GM12878 (cell line): Measurements from ENCODE around the gene LTBP3. TPM values are rescaled to one million over a fixed set of nuclear protein-coding genes. Genes with fewer than 3 reads are reported as not detected.

ENCODE experiments used
- ATAC-seq: fragments of 200-7000 bp; cut with Tn5 transposase; 3 replicates; pipeline ENCODE4 v1.9.1; 2020; ENCODE audit warnings: mild to moderate bottlenecking, moderate library complexity
- BruUV-seq: library from RNA; stranded (reverse); fragments of 400-500 nt; replicated peaks from 2 replicates; lab custom pipeline; 2021; lab: Mats Ljungman, UMichigan
- CTCF ChIA-PET: fragments of 300-600 bp; sonication (Branson Sonifier 250); formaldehyde crosslinking; extraction: SDS; loops from one replicate; lab custom pipeline; 2021; ENCODE audit warnings: inconsistent platforms; lab: Yijun Ruan, JAX
- POLR2A ChIA-PET: fragments of 350-600 bp; formaldehyde crosslinking; extraction: SDS; loops from one replicate; lab custom pipeline; 2021; ENCODE audit warnings: inconsistent platforms; lab: Charles Lee
- RAD21 ChIA-PET: fragments of 300-600 bp; sonication (Branson Sonifier 250); formaldehyde crosslinking; loops from one replicate; lab custom pipeline; 2023; ENCODE audit warnings: antibody characterized with exemption; ENCODE audit not compliant: unreplicated experiment; lab: Charles Lee
- SMC1A ChIA-PET: fragments of 300-600 bp; sonication (Branson Sonifier 250); formaldehyde crosslinking; loops from one replicate; lab custom pipeline; 2023; ENCODE audit not compliant: unreplicated experiment, uncharacterized antibody; lab: Charles Lee
- DNase-seq: peaks from one replicate; pipeline ENCODE4 v3.0.0-alpha.2; 2011; ENCODE audit warnings: low read depth, low spot score
- FAIRE-seq: peaks from 3 replicates; lab custom pipeline; 2011; peaks lifted over from hg19 to GRCh38; lab: Jason Lieb, UNC
- H2AFZ ChIP-seq: 2 replicates; pipeline ENCODE4 v1.6.0; 2011; ENCODE audit warnings: low read depth, low read length, control low read depth; ENCODE audit not compliant: control insufficient read depth
- H3K27ac ChIP-seq: 2 replicates; pipeline ENCODE4 v1.5.1; 2011; ENCODE audit warnings: control low read depth; ENCODE audit not compliant: control insufficient read depth, insufficient read depth
- H3K27me3 ChIP-seq, 2 experiments: replicated peaks in 1 of 2; 2 replicates each; pipeline versions ENCODE4 v1.6.0 to v1.6.1; 2011; ENCODE audit warnings: low read length in 1 of 2; ENCODE audit not compliant: control insufficient read depth in 2 of 2, insufficient read depth in 2 of 2
- H3K36me3 ChIP-seq, 2 experiments: 2 replicates each; pipeline ENCODE4 v1.5.1; 2011; ENCODE audit warnings: low read length in 1 of 2; ENCODE audit not compliant: control insufficient read depth in 2 of 2, insufficient read depth in 2 of 2
- H3K4me1 ChIP-seq: 2 replicates; pipeline ENCODE4 v1.6.1; 2011; ENCODE audit warnings: mild to moderate bottlenecking, low read length, moderate library complexity, mixed read lengths; ENCODE audit not compliant: control insufficient read depth, insufficient read depth
- H3K4me2 ChIP-seq: 2 replicates; pipeline ENCODE4 v1.6.0; 2011; ENCODE audit warnings: control low read depth; ENCODE audit not compliant: control insufficient read depth, insufficient read depth
- H3K4me3 ChIP-seq: fragments of 200-600 bp; sonication (generic); 2 replicates; pipeline ENCODE4 v1.5.1; 2016
- H3K79me2 ChIP-seq: 2 replicates; pipeline ENCODE4 v1.6.0; 2011; ENCODE audit warnings: low read length; ENCODE audit not compliant: control insufficient read depth, insufficient read depth
- H3K9ac ChIP-seq: 2 replicates; pipeline ENCODE4 v1.8.0; 2011; ENCODE audit warnings: low read length, control low read depth, mixed read lengths; ENCODE audit not compliant: control insufficient read depth, insufficient read depth
- H3K9me3 ChIP-seq: replicated peaks from 3 replicates; pipeline ENCODE4 v1.5.1; 2011; ENCODE audit warnings: mild to moderate bottlenecking, low read length; ENCODE audit not compliant: control insufficient read depth, insufficient read depth
- H4K20me1 ChIP-seq: 2 replicates; pipeline ENCODE4 v1.6.0; 2011; ENCODE audit not compliant: control insufficient read depth, insufficient read depth
- BCL11A ChIP-seq: IDR thresholded peaks from 2 replicates; pipeline ENCODE4 v1.6.1; 2011; ENCODE audit warnings: low read depth, low read length
- ELK1 ChIP-seq: IDR thresholded peaks from 2 replicates; pipeline ENCODE4 v1.6.1; 2012; ENCODE audit warnings: low read depth, low read length, improper control_type of control experiment
- ESRRA ChIP-seq: IDR thresholded peaks from 2 replicates; pipeline ENCODE4 v1.6.1; 2012; ENCODE audit warnings: mild to moderate bottlenecking, low read length, improper control_type of control experiment
- HCFC1 ChIP-seq: fragments of 150-350 bp; IDR thresholded peaks from 2 replicates; pipeline ENCODE4 v1.6.1; 2014; ENCODE audit warnings: low read length
- HSF1 ChIP-seq: fragments of 150-350 bp; IDR thresholded peaks from 2 replicates; pipeline ENCODE4 v1.6.1; 2014; ENCODE audit warnings: mild to moderate bottlenecking, low read depth, low read length
- MAX ChIP-seq: IDR thresholded peaks from 2 replicates; pipeline ENCODE4 v1.6.1; 2012; ENCODE audit warnings: low read depth, low read length, improper control_type of control experiment
- MYB ChIP-seq: fragments of 150-350 bp; IDR thresholded peaks from 2 replicates; pipeline ENCODE4 v1.6.1; 2014; ENCODE audit warnings: mild to moderate bottlenecking, low read depth, low read length, borderline replicate concordance
- NKRF ChIP-seq: fragments of 450-650 bp; conservative IDR thresholded peaks from 2 replicates; pipeline ENCODE4 v1.6.1; 2017; ENCODE audit warnings: mild to moderate bottlenecking, moderate library complexity
- NR2C2 ChIP-seq: IDR thresholded peaks from 2 replicates; pipeline ENCODE4 v1.6.1; 2011; ENCODE audit warnings: borderline replicate concordance, low read depth; ENCODE audit not compliant: control insufficient read depth, insufficient read length
- PKNOX1 ChIP-seq: fragments of 450-650 bp; IDR thresholded peaks from 2 replicates; pipeline ENCODE4 v1.6.1; 2016; ENCODE audit warnings: mild to moderate bottlenecking
- RAD51 ChIP-seq: fragments of 450-650 bp; IDR thresholded peaks from 2 replicates; pipeline ENCODE4 v1.6.1; 2016; ENCODE audit warnings: moderate library complexity, mild to moderate bottlenecking, inconsistent platforms
- TCF12 ChIP-seq: IDR thresholded peaks from 2 replicates; pipeline ENCODE4 v1.6.1; 2011; ENCODE audit warnings: low read depth, mild to moderate bottlenecking, low read length
- TCF3 ChIP-seq: IDR thresholded peaks from 2 replicates; pipeline ENCODE4 v1.6.1; 2012; ENCODE audit warnings: low read depth, mild to moderate bottlenecking, low read length, borderline replicate concordance; ENCODE audit not compliant: insufficient read depth
- USF1 ChIP-seq: IDR thresholded peaks from 2 replicates; pipeline ENCODE4 v1.6.1; 2011; ENCODE audit warnings: borderline replicate concordance, low read depth, mild to moderate bottlenecking, moderate library complexity, mixed read lengths, low read length; ENCODE audit not compliant: insufficient read depth; ENCODE audit errors: extremely low read length
- ZSCAN29 ChIP-seq: fragments of 450-650 bp; IDR thresholded peaks from 2 replicates; pipeline ENCODE4 v1.6.1; 2017; ENCODE audit warnings: mild to moderate bottlenecking, moderate library complexity
- WGBS: methylation state at CpG from one replicate; pipeline ENCODE4 v1.1.6; 2016; ENCODE audit warnings: low lambda C conversion rate; ENCODE audit not compliant: insufficient replicate concordance, insufficient coverage; ENCODE audit errors: missing lambda C conversion rate; 5-methylcytosine and 5-hydroxymethylcytosine counted together
- in situ Hi-C: fragments of 300-500 bp; cut with MboI; formaldehyde crosslinking; loops from 9 replicates; pipeline ENCODE4 v1.14.3; 2018; ENCODE audit warnings: mixed read lengths
- intact Hi-C: fragments of 100-400 bp; cut with micrococcal nuclease; formaldehyde crosslinking; loops from one replicate; pipeline ENCODE4 v1.14.2; 2022; ENCODE audit not compliant: unreplicated experiment
- polyA plus RNA-seq, 11 experiments: library from polyadenylated mRNA; depleted of rRNA in 4 of 11; unstranded in 6 of 11; stranded (reverse) in 5 of 11; fragments of >200 nt; fragmentation: Nextera tagmentation in 4 of 11; fragmentation: Illumina TruSeq in 1 of 11; extraction: Ambion mirVana in 4 of 11; extraction: Trizol in 1 of 11; gene quantifications; 1 replicate in 1 of 11; 2 replicates in 10 of 11; pipeline versions ENCODE4 v1.2.1 to v1.2.3, GENCODE V29; 2011 to 2016; ENCODE audit warnings: inconsistent platforms in 2 of 11, missing spikeins in 2 of 11, low read depth in 1 of 11
- total RNA-seq, 4 experiments: library from RNA; depleted of rRNA in 3 of 4; stranded (reverse); fragments of >200 nt in 3 of 4; fragmentation: Illumina TruSeq in 1 of 4; extraction: Trizol in 1 of 4; gene quantifications; 2 replicates each; pipeline versions ENCODE4 v1.2.1 to v1.2.3, GENCODE V29; 2013 to 2021

Gene LTBP3
- total and polyA plus RNA-seq, 10 of the 15 experiments (the other 5 are each of a cell fraction or from before 2014, with no cell fraction given): 2.2 to 12.2 (median 6.2) TPM; not detected in 2

GRCh38 chr11:65546217-65546958, 11.8 kb downstream of the LTBP3 start:
- intact Hi-C loops (no loop called here), in situ Hi-C loops (no loop called here)
- ChIA-PET RAD21 (interaction anchor here (0.6 to 1.3 kb wide), 6 partner anchors 16 to 69 kb away, joined by 3 to 6 read pairs (median 3); partner anchors contain the start of genes EHBP1L1, FAM89B, PCNX3 and ZNRD2), SMC1A (interaction anchor here (1.4 to 1.6 kb wide), 2 partner anchors 25 to 27 kb away, joined by 3 to 5 read pairs; partner anchors contain the start of gene FAM89B), CTCF (interaction anchor here (0.6 to 1.6 kb wide), 4 partner anchors 24 to 513 kb away, joined by 3 to 5 read pairs (median 4); partner anchors contain the start of gene ZNRD2), POLR2A (interaction anchor here (0.5 to 0.7 kb wide), 6 partner anchors 15 to 234 kb away, joined by 3 to 6 read pairs (median 4); partner anchors contain the start of gene FAM89B)
- no peaks in the 10 kb centered on the region for H3K9me3 ChIP-seq
- H3K79me2 ChIP-seq: no peaks in the 10 kb centered on the region
- H3K4me3 ChIP-seq: peak overlapping the region; percentile 68
- no peak for FAIRE-seq
- ATAC-seq: peak; percentile 93
- no peaks in the 10 kb centered on the region for H4K20me1 ChIP-seq
- H3K4me2 ChIP-seq: peak overlapping the region; percentile 91
- H2AFZ ChIP-seq: peak overlapping the region; percentile 87
- H3K27me3 ChIP-seq: no peaks in the 10 kb centered on the region
- H3K36me3 ChIP-seq: no peaks in the 10 kb centered on the region
- WGBS: under 1% methylated on average over 44 of the region's 64 CpGs
- peaks cover 23% of the 10 kb centered on the region for H3K4me1 ChIP-seq
- DNase-seq: no peak
- BruUV-seq: no TSS peak
- H3K27ac ChIP-seq: no peak overlapping the region
- peak overlapping the region; percentile 43; the same call in 1 of the 2 replicates for H3K9ac ChIP-seq
- TF ChIP-seq TCF3: peak; percentile 91
- TF ChIP-seq HCFC1: 0 out of 2 replicates have a peak, but pooled peaks have one; percentile 21
- TF ChIP-seq ESRRA: no peak
- peak; percentile 92 for TF ChIP-seq PKNOX1
- no peak for TF ChIP-seq MYB
- no peak for TF ChIP-seq USF1
- TF ChIP-seq TCF12: 0 out of 2 replicates have a peak, but pooled peaks have one; percentile 47
- TF ChIP-seq MAX: peak; percentile 27; the same call in 1 of the 2 replicates
- no peak for TF ChIP-seq NR2C2
- no peak; the same call in 1 of the 2 replicates for TF ChIP-seq ZSCAN29
- 0 out of 2 replicates have a peak, but pooled peaks have one; percentile 50 for TF ChIP-seq NKRF
- TF ChIP-seq HSF1: no peak
- peak; percentile 46; the same call in 1 of the 2 replicates for TF ChIP-seq ELK1
- TF ChIP-seq RAD51: no peak
- no peak for TF ChIP-seq BCL11A
